ELR (cell line): ENCODE measurements around the gene HEBP2.
A peak's percentile ranks its signal among the peaks of the same experiment; 100 is the strongest.

ENCODE experiments used
- DNase-seq: peaks from one replicate; pipeline ENCODE4 v3.0.0-alpha.2; 2015; ENCODE audit warnings: low read depth

HEBP2 gene

DNA sequence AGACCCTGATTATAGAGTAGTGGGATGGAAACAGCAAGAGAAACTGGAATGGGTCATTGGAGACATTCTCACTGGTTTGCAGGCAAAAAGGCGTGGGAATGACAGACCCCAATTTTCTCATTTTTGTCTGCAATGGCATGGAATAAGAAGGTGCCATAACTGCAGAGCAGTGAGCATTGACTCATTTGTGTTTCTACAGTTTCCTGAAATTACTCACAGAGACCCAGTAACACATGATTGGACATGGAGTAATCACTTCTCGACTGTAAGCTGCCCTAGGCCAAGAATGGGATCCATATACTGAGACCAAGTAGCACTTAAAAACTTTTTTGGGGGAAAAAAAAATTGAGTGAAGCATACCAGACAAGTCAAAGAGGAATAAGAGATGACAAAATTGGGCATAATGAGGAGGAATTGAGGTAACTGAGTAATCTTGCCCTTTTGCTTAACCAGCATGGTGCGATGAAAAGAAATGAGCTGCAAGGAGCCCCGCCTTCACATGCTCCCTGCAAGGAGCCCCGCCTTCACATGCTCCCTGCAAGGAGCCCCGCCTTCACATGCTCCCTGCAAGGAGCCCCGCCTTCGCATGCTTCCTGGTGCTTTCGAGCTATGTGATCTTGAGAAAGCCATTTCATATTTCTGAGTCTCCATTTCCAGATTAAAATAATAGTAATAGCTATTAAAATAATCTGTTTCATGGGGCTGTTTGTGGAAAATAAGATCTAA, 51.1 kb downstream of the HEBP2 start:
- DNase-seq: peak; percentile 30

DNA sequence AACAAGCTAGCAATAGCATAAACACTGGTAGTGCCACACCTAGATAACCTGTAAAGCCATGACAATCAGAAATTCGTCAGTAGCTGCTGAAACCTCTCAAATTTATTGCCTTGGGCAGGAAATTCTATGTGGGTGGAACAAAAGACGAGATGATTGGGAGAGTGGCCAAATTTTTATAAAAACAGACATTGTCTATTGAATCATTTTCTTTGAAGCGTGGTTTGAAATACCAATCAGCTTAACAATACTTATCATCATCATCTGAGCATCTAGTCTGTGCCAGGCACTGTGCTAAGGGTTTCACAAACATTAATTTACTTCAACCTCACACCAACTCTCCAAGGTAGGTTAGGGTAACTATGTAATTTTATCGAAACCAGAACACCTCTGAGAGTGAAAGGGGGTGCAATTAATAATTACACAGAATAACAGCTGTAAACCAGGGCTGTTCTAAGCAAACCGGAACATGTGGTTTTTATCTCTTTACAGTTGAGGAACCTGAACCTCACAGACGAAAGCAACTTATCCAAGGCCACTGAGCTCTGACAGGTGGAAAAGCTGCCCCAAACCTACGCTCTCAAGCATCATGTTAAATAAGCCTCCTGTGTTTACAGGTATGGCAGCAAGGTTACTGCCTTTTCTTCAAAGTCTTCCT, 51.9 kb downstream of the HEBP2 start:
- peak; percentile 72 for DNase-seq

DNA sequence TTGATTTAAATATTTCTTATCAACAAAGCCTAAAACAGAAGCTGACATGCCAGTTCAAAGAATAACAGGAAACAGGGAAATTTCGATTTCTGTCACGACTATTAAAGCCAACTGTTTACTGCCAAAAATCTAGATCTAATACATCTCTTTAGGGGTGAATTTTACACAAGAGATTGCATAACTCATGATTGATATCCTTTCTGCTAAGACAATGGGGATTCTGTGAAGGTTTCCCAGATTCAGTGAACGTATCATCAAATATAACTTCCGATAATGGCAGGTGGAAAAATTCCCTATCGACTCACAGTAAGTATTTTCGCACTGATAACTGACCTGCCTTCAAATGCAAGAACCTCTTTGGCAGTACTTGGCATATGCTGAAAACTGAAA, 52.4 kb downstream of the HEBP2 start:
- no peak for DNase-seq

DNA sequence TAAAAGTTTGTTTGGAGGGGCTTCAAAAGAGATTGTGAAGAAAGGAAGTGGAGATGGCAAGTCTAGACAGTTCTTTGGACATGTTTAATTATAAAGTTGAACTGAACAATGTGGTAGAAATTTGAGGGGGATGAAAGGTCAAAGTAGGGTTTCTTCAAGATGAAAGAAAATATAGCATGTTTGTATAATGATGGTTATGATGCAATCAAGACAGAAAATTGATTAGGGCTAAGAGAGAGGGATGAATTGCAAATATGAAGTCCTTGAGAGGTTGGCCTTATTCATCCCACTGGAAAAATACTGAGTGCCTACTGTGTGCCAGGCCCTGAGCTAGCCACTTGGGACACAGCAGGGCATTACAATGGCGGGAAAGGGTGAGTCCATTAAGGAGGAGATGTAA, 57.6 kb downstream of the HEBP2 start:
- DNase-seq: no peak

- DNase-seq: no peak
Measured at GRCh38 chr6:138464085-138464484, 60.1 kb downstream of the HEBP2 start.

- DNase-seq: peak; percentile 96
Measured at GRCh38 chr6:138465007-138465645, 61.1 kb downstream of the HEBP2 start.

DNA sequence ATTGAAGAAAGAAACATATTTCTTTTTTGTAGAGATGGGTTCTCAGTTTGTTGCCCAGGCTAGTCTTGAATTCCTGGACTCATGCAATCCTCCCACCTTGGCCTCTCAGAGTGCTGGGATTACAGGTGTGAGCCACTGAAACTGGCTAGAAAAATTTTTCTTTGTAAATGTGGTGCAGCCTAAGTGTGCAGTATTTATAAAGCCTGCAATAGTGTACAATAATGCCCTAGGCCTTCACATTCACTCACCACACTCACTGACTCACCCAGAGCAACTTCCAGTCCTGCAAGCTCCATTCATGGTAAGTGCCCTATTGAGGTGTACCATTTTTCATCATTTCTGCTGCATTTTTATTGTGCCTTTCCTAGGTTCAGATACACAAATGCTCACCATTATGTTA, 63.9 kb downstream of the HEBP2 start:
- DNase-seq: peak; percentile 59

DNA sequence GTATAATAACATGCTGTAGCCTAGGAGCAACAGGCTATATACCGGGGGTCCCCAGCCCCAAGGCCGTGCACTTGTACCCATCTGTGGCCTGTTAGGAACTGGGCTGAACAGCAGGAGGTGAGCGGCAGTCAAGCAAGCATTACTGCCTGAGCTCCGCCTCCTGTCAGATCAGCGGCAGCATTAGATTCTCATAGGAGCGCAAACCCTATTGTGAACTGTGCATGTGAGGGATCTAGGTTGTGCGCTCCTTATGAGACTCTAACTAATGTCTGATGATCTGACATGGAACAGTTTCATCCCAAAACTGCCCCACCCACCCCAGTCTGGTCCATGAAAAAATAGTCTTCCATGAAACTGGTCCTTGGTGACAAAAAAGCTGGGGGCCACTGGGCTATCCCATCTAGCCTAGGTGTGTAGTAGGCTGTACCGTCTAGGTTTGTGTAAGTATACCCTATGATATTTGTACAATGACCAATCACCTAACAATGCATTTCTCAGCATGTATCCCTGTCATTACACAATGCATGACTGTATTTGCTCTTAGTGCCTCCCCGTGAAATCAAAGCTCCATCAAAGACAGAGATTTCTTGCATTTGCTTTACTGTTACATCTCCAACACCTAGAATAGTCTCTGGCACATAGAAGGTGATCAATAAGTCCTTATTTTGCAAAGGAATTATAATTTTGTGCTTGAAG, 64.4 kb downstream of the HEBP2 start:
- DNase-seq: peak; percentile 76
